Body of pancreas (tissue), 4 donors: ENCODE results near the gene DDX41.

Source experiments
- CTCF ChIP-seq, 7 experiments: fragments of 450-650 bp in 4 of 7; fragments of 200-600 bp in 3 of 7; sonication (generic) in 3 of 7; IDR thresholded peaks; one replicate each; pipeline ENCODE4 v1.5.1; 2016 to 2019; ENCODE audit warnings: antibody characterized with exemption in 7 of 7
- POLR2A ChIP-seq, 3 donors: fragments of 450-650 bp; IDR thresholded peaks; one replicate each; pipeline ENCODE4 v1.6.1; 2016; ENCODE audit warnings: antibody characterized with exemption in 3 of 3, mild to moderate bottlenecking in 2 of 3

- TF ChIP-seq CTCF (IDR thresholded peaks at IDR 0.05) = no peak
- TF ChIP-seq POLR2A (IDR thresholded peaks at IDR 0.05) = no peak
These were observed 22.2 kb downstream of the DDX41 start for GRCh38 chr5:177494346-177495195.
